Measurements from ENCODE around the gene LMX1B.

The LMX1B gene

DNA sequence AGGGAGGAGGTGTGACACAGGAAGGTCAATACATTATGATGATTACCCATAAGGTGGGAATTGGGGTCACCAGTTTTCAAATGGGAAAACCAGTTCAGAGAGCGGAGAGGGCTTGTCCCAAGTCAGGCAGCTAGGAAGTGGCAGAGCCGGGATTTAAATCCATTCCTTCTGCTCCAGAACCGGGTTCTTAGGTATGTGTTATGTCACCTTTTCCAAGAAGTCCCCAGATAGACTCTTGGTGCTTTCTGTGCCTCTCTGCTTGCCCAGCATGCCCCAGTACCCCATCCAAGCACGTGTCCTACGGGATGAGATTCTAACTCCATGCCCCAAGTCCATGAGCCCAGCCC, 69.9 kb downstream of the LMX1B start:
- CTCF ChIA-PET, result interaction anchor here (1.1 kb wide), 1 partner anchor 75 kb away, joined by 4 read pairs; no protein-coding TSS in a partner anchor
- 53% methylated on average over 3 of the region's 5 CpGs for WGBS (ENCODE audit: insufficient coverage)
- Histone ChIP-seq H3K4me3 (ENCODE audit: control insufficient read depth in 1 of 7, extremely low read depth in 1 of 7, insufficient read depth in 4 of 7, low read depth in 2 of 7, low read length in 6 of 7) (no peak overlapping the region), H3K4me1 (ENCODE audit: control extremely low read depth in 1 of 4, control insufficient read depth in 4 of 4, insufficient read depth in 4 of 4, low read length in 3 of 4) (peaks cover 0 to 8% (median 2%) of the 10 kb centered on the region in 4 experiments), H3K36me3 (ENCODE audit: control insufficient read depth in 4 of 4, insufficient read depth in 4 of 4, low read length in 3 of 4) (no peaks in the 10 kb centered on the region), H3K27ac (ENCODE audit: insufficient read depth in 1 of 2, low read depth in 1 of 2, low read length in 2 of 2, poor library complexity in 1 of 2, severe bottlenecking in 2 of 2) (no peak overlapping the region), H3K9me3 (ENCODE audit: control extremely low read depth in 1 of 5, control insufficient read depth in 4 of 5, insufficient read depth in 2 of 5, low read depth in 1 of 5, low read length in 4 of 5) (no peaks in the 10 kb centered on the region), H3K27me3 (replicated peaks in 2 of 5; ENCODE audit: control insufficient read depth in 4 of 5, insufficient read depth in 5 of 5, low read length in 4 of 5) (peaks cover 21 to 99% (median 51%) of the 10 kb centered on the region in 5 experiments)
- DNase-seq, result no peak
- POLR2A ChIA-PET, result no interaction called here

- no peak for DNase-seq
- H3K4me3 ChIP-seq (ENCODE audit: control insufficient read depth in 1 of 7, extremely low read depth in 1 of 7, insufficient read depth in 4 of 7, low read depth in 2 of 7, low read length in 6 of 7), result no peak overlapping the region
- ChIA-PET CTCF (interaction anchor here (1.6 kb wide), 1 partner anchor 15 kb away, joined by 3 read pairs; no protein-coding TSS in a partner anchor), POLR2A (no interaction called here)
- no peaks in the 10 kb centered on the region for H3K36me3 ChIP-seq (ENCODE audit: control insufficient read depth in 4 of 4, insufficient read depth in 4 of 4, low read length in 3 of 4)
- 68% methylated on average over 3 of the region's 3 CpGs for WGBS (ENCODE audit: insufficient coverage)
- H3K4me1 ChIP-seq (ENCODE audit: control extremely low read depth in 1 of 4, control insufficient read depth in 4 of 4, insufficient read depth in 4 of 4, low read length in 3 of 4), result peaks cover 0 to 8% (median 2%) of the 10 kb centered on the region in 4 experiments
- peaks cover 14 to 99% (median 45%) of the 10 kb centered on the region in 5 experiments for H3K27me3 ChIP-seq (replicated peaks in 2 of 5; ENCODE audit: control insufficient read depth in 4 of 5, insufficient read depth in 5 of 5, low read length in 4 of 5)
- H3K27ac ChIP-seq (ENCODE audit: insufficient read depth in 1 of 2, low read depth in 1 of 2, low read length in 2 of 2, poor library complexity in 1 of 2, severe bottlenecking in 2 of 2), result no peak overlapping the region
- no peaks in the 10 kb centered on the region for H3K9me3 ChIP-seq (ENCODE audit: control extremely low read depth in 1 of 5, control insufficient read depth in 4 of 5, insufficient read depth in 2 of 5, low read depth in 1 of 5, low read length in 4 of 5)
These were observed 70.6 kb downstream of the LMX1B start for GRCh38 chr9:126684345-126684744.

DNA sequence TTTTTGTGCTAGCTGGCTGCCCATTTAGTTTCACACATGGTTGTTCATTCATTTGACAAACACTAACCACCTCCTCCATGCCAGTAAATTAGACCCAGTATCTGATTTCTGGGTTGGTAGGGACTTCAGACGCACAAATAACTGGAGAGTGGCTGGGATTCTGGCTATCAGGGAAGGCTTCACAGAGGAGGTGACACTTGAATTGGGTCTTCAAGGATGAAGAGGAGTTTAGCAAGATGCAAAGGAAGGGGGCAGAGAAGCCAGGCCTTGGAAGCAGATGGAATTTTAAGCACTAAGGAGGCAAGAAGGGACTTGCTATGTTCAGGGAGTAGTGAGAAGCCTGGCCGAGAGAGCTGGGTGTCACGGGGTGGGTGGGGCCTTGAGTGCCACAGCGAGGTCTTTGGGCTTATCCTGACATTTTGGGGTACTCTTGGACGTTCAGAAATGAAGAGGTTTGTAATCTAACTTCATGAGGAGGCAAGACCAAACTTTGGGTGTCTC, 71.3 kb downstream of the LMX1B start:
- CTCF ChIA-PET, result interaction anchor here (1.6 kb wide), 1 partner anchor 14 kb away, joined by 3 read pairs; no protein-coding TSS in a partner anchor
- peaks cover 12 to 98% (median 44%) of the 10 kb centered on the region in 5 experiments for H3K27me3 ChIP-seq (replicated peaks in 2 of 5; ENCODE audit: control insufficient read depth in 4 of 5, insufficient read depth in 5 of 5, low read length in 4 of 5)
- POLR2A ChIA-PET, result no interaction called here

DNA sequence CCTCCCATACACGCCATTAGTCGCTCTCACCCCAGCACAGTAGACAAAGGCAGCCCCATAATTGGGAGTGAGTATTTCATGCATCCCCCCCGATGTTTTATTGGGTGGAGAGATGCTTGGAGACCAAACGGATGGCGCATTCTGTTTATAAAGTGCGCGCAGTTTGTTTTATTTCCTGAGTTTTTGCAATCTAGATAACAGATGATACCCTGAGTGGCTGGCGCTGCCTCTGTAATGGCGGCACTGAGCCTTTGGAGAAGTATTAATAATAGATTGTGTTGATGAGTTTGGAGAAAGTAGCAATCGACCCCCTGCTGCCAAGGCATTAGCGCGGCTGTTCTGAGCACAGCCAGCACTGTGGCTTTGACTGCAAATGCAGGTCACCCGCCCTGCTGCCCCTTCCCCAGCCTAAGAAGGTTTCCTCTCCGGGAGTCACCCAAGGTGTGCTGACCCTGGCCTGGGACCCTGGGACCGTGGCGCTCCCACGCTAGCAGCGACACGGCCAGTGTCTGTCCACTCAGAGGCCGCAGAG, 74.3 kb downstream of the LMX1B start:
- Histone ChIP-seq H3K4me3 (ENCODE audit: control insufficient read depth in 1 of 7, extremely low read depth in 1 of 7, insufficient read depth in 4 of 7, low read depth in 2 of 7, low read length in 6 of 7) (no peak overlapping the region), H3K4me1 (ENCODE audit: control extremely low read depth in 1 of 4, control insufficient read depth in 4 of 4, insufficient read depth in 4 of 4, low read length in 3 of 4) (peaks cover 0 to 4% (median under 1%) of the 10 kb centered on the region in 4 experiments), H3K36me3 (ENCODE audit: control insufficient read depth in 4 of 4, insufficient read depth in 4 of 4, low read length in 3 of 4) (no peaks in the 10 kb centered on the region), H3K27me3 (replicated peaks in 2 of 5; ENCODE audit: control insufficient read depth in 4 of 5, insufficient read depth in 5 of 5, low read length in 4 of 5) (peaks cover 10 to 80% (median 33%) of the 10 kb centered on the region in 5 experiments), H3K27ac (ENCODE audit: insufficient read depth in 1 of 2, low read depth in 1 of 2, low read length in 2 of 2, poor library complexity in 1 of 2, severe bottlenecking in 2 of 2) (no peak overlapping the region), H3K9me3 (ENCODE audit: control extremely low read depth in 1 of 5, control insufficient read depth in 4 of 5, insufficient read depth in 2 of 5, low read depth in 1 of 5, low read length in 4 of 5) (no peaks in the 10 kb centered on the region)
- DNase-seq, result no peak
- CTCF ChIA-PET, result interaction anchor here (2.9 to 3.3 kb wide), 3 partner anchors 18 to 85 kb away, joined by 8 to 23 read pairs (median 21); no protein-coding TSS in a partner anchor
- 78% methylated on average over 14 of the region's 20 CpGs for WGBS (ENCODE audit: insufficient coverage)
- POLR2A ChIA-PET, result no interaction called here

More for the DNA sequence above, 71.3 kb downstream of the LMX1B start:
- no peaks in the 10 kb centered on the region for H3K9me3 ChIP-seq (ENCODE audit: control extremely low read depth in 1 of 5, control insufficient read depth in 4 of 5, insufficient read depth in 2 of 5, low read depth in 1 of 5, low read length in 4 of 5)
- WGBS (ENCODE audit: insufficient coverage), result 89% methylated on average over 3 of the region's 5 CpGs
- H3K36me3 ChIP-seq (ENCODE audit: control insufficient read depth in 4 of 4, insufficient read depth in 4 of 4, low read length in 3 of 4), result no peaks in the 10 kb centered on the region
- no peak overlapping the region for H3K27ac ChIP-seq (ENCODE audit: insufficient read depth in 1 of 2, low read depth in 1 of 2, low read length in 2 of 2, poor library complexity in 1 of 2, severe bottlenecking in 2 of 2)
- DNase-seq, result no peak
- H3K4me3 ChIP-seq (ENCODE audit: control insufficient read depth in 1 of 7, extremely low read depth in 1 of 7, insufficient read depth in 4 of 7, low read depth in 2 of 7, low read length in 6 of 7), result no peak overlapping the region
- H3K4me1 ChIP-seq (ENCODE audit: control extremely low read depth in 1 of 4, control insufficient read depth in 4 of 4, insufficient read depth in 4 of 4, low read length in 3 of 4), result peaks cover 0 to 8% (median 2%) of the 10 kb centered on the region in 4 experiments

DNA sequence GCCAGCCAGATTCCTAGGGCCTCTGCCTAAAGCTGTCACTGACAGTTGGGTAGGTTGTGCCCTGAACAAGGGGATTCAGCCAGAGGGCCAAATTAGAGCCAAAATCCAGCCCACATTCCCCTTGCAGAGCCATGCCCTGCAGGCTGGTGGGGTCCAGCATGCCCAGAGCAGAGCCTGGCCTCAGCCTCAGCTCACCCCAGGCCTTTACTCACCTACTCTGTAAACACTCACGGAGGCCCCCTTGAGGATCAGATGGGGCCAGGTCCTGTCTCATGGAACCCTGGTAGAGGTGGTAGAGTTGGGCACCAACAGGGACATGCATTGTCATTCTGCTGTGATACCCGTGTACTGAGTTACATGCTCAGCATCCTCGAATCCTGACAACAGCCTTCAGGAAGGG, 74.9 kb downstream of the LMX1B start:
- Histone ChIP-seq H3K9me3 (ENCODE audit: control extremely low read depth in 1 of 5, control insufficient read depth in 4 of 5, insufficient read depth in 2 of 5, low read depth in 1 of 5, low read length in 4 of 5) (no peaks in the 10 kb centered on the region), H3K4me1 (ENCODE audit: control extremely low read depth in 1 of 4, control insufficient read depth in 4 of 4, insufficient read depth in 4 of 4, low read length in 3 of 4) (no peaks in the 10 kb centered on the region), H3K27me3 (replicated peaks in 2 of 5; ENCODE audit: control insufficient read depth in 4 of 5, insufficient read depth in 5 of 5, low read length in 4 of 5) (peaks cover 10 to 74% (median 28%) of the 10 kb centered on the region in 5 experiments), H3K27ac (ENCODE audit: insufficient read depth in 1 of 2, low read depth in 1 of 2, low read length in 2 of 2, poor library complexity in 1 of 2, severe bottlenecking in 2 of 2) (no peak overlapping the region), H3K4me3 (ENCODE audit: control insufficient read depth in 1 of 7, extremely low read depth in 1 of 7, insufficient read depth in 4 of 7, low read depth in 2 of 7, low read length in 6 of 7) (no peak overlapping the region), H3K36me3 (ENCODE audit: control insufficient read depth in 4 of 4, insufficient read depth in 4 of 4, low read length in 3 of 4) (no peaks in the 10 kb centered on the region)
- POLR2A ChIA-PET, result no interaction called here
- DNase-seq, result no peak
- WGBS (ENCODE audit: insufficient coverage), result 63% methylated on average over 3 of the region's 3 CpGs
- CTCF ChIA-PET, result interaction anchor here (0.8 to 3.3 kb wide), 5 partner anchors 11 to 94 kb away, joined by 3 to 23 read pairs (median 8); no protein-coding TSS in a partner anchor

DNA sequence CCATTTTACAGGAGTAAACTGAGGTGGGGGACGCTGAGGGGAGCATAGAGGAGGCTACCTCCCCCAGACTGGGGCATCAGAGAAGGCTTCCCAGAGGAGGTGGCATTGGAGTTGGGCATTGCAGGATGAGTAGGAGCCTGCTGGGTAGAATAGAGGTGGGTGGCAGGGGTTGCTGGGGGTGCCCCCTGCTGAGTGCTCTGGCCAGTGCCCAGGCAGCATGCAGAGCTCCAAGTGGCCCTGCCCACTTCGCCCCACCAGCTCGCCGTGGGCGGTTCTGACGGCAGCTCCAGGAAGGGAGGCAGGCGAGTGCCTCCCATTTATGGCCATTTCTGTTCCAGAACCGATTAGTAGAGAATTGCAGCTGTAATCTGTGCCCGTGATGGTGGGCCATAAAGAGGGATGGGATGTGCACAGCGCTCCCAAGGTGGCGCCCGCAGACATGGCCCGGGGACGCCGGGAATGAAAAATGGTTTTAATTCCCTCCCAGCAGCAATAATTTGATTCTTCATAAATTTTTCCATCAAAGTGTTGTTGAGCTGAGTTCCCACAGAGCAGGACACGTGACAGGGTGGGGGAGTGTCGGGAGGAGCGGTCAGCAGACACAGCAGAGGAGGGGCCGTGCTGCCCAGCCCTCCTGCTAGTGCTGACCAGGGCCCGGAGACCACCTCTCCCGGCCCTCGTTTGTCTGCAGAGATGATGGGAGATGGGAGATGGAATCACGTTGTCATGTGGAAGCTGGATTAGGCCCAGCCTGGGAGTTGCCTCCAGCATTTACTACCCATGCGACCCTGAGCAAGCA, 75.5 kb downstream of the LMX1B start:
- 72% methylated on average over 18 of the region's 24 CpGs for WGBS (ENCODE audit: insufficient coverage)
- POLR2A ChIA-PET, result no interaction called here

More for the DNA sequence above, 75.5 kb downstream of the LMX1B start:
- DNase-seq, result no peak
- no peak overlapping the region for H3K4me3 ChIP-seq (ENCODE audit: control insufficient read depth in 1 of 7, extremely low read depth in 1 of 7, insufficient read depth in 4 of 7, low read depth in 2 of 7, low read length in 6 of 7)
- no peaks in the 10 kb centered on the region for H3K4me1 ChIP-seq (ENCODE audit: control extremely low read depth in 1 of 4, control insufficient read depth in 4 of 4, insufficient read depth in 4 of 4, low read length in 3 of 4)
- H3K36me3 ChIP-seq (ENCODE audit: control insufficient read depth in 4 of 4, insufficient read depth in 4 of 4, low read length in 3 of 4), result no peaks in the 10 kb centered on the region
- CTCF ChIA-PET, result interaction anchor here (0.8 to 3.3 kb wide), 20 partner anchors 8 to 161 kb away, joined by 3 to 24 read pairs (median 6); no protein-coding TSS in a partner anchor
- H3K27me3 ChIP-seq (replicated peaks in 2 of 5; ENCODE audit: control insufficient read depth in 4 of 5, insufficient read depth in 5 of 5, low read length in 4 of 5), result peaks cover 10 to 68% (median 22%) of the 10 kb centered on the region in 5 experiments
- H3K27ac ChIP-seq (ENCODE audit: insufficient read depth in 1 of 2, low read depth in 1 of 2, low read length in 2 of 2, poor library complexity in 1 of 2, severe bottlenecking in 2 of 2), result no peak overlapping the region
- no peaks in the 10 kb centered on the region for H3K9me3 ChIP-seq (ENCODE audit: control extremely low read depth in 1 of 5, control insufficient read depth in 4 of 5, insufficient read depth in 2 of 5, low read depth in 1 of 5, low read length in 4 of 5)

All from common myeloid progenitor, CD34-positive (primary cell).